ENCODE measurements around the gene RNF133.

RNF133 gene

GRCh38 chr7:122675011-122675410 lies 23.9 kb downstream of the RNF133 start:
- no CpG with 5 or more reads among the region's 7 CpGs for WGBS (ENCODE audit: extremely low coverage, insufficient coverage, insufficient read length)

DNA sequence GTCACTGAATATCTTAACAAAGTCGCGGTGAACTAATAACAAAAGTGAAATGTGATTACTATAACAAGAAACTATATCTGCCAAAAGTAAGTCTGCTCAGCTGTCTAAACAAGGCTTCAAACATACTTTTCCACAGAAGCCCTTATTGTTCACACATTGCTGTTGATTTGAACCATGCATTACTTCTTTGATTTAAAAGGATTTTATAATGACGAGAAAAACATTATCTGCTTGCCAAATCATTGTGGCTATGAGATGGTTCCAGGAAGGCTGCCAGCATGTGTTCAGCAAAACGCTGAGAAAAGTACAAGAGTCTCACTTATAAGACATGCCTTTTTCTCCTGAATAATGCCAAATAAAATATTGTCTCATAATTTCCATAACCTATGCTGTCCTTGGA lies 24.4 kb downstream of the RNF133 start:
- no CpG with 5 or more reads among the region's 4 CpGs for WGBS (ENCODE audit: extremely low coverage, insufficient coverage, insufficient read length)
- Histone ChIP-seq H3K4me2 (ENCODE audit: low read length) (no peak overlapping the region), H3K4ac (ENCODE audit: low read depth, low read length) (no peak overlapping the region), H4K91ac (ENCODE audit: low read depth, low read length) (no peak overlapping the region), H3K23ac (ENCODE audit: low read length) (no peak overlapping the region), H2AFZ (ENCODE audit: insufficient read depth, low read length, poor library complexity) (no peak overlapping the region), H3K27me3 (ENCODE audit: insufficient read depth, low read length) (no peaks in the 10 kb centered on the region), H3K4me1 (ENCODE audit: control insufficient read depth in 1 of 2, insufficient read depth in 2 of 2, low read length in 2 of 2) (peaks cover 0 to 6% of the 10 kb centered on the region in 2 experiments), H3K79me1 (ENCODE audit: low read length) (no peaks in the 10 kb centered on the region), H3K14ac (ENCODE audit: low read length) (no peak overlapping the region), H3K4me3 (ENCODE audit: low read depth, low read length) (no peak overlapping the region), H2BK5ac (ENCODE audit: low read depth, low read length, poor library complexity) (no peak overlapping the region), H3K9me3 (ENCODE audit: insufficient read depth, low read depth, low read length) (peaks cover 3% of the 10 kb centered on the region), H3K18ac (ENCODE audit: low read length) (no peak overlapping the region), H3K36me3 (ENCODE audit: control insufficient read depth in 1 of 2, insufficient read depth in 2 of 2, low read length in 2 of 2) (no peaks in the 10 kb centered on the region), H3K9ac (ENCODE audit: low read length) (no peak overlapping the region), H2AK5ac (ENCODE audit: low read length) (no peak overlapping the region), H4K12ac (ENCODE audit: low read depth, low read length) (no peak overlapping the region), H4K8ac (ENCODE audit: low read depth, low read length) (no peak overlapping the region), H2BK120ac (ENCODE audit: insufficient read depth, low read length, poor library complexity) (no peak overlapping the region), H2BK12ac (ENCODE audit: low read length) (no peak overlapping the region), H3K27ac (ENCODE audit: low read depth, low read length) (no peak overlapping the region), H3K79me2 (ENCODE audit: control insufficient read depth, insufficient read depth, low read length, poor library complexity) (no peaks in the 10 kb centered on the region)
- DNase-seq: peak in 1 of 2 donors; percentile 20

More at GRCh38 chr7:122675011-122675410, 23.9 kb downstream of the RNF133 start:
- Histone ChIP-seq H3K27ac (ENCODE audit: low read depth, low read length) (no peak overlapping the region), H3K9me3 (ENCODE audit: insufficient read depth, low read depth, low read length) (peaks cover 3% of the 10 kb centered on the region), H3K79me2 (ENCODE audit: control insufficient read depth, insufficient read depth, low read length, poor library complexity) (no peaks in the 10 kb centered on the region), H3K18ac (ENCODE audit: low read length) (no peak overlapping the region), H2BK120ac (ENCODE audit: insufficient read depth, low read length, poor library complexity) (no peak overlapping the region), H4K8ac (ENCODE audit: low read depth, low read length) (no peak overlapping the region), H4K12ac (ENCODE audit: low read depth, low read length) (no peak overlapping the region), H3K4me1 (ENCODE audit: control insufficient read depth in 1 of 2, insufficient read depth in 2 of 2, low read length in 2 of 2) (peaks cover 0 to 8% of the 10 kb centered on the region in 2 experiments), H2BK5ac (ENCODE audit: low read depth, low read length, poor library complexity) (no peak overlapping the region), H3K14ac (ENCODE audit: low read length) (no peak overlapping the region), H3K79me1 (ENCODE audit: low read length) (no peaks in the 10 kb centered on the region), H3K4me2 (ENCODE audit: low read length) (no peak overlapping the region), H3K36me3 (ENCODE audit: control insufficient read depth in 1 of 2, insufficient read depth in 2 of 2, low read length in 2 of 2) (no peaks in the 10 kb centered on the region), H3K9ac (ENCODE audit: low read length) (no peak overlapping the region), H3K4ac (ENCODE audit: low read depth, low read length) (no peak overlapping the region), H3K4me3 (ENCODE audit: low read depth, low read length) (no peak overlapping the region), H2AFZ (ENCODE audit: insufficient read depth, low read length, poor library complexity) (no peak overlapping the region), H3K27me3 (ENCODE audit: insufficient read depth, low read length) (no peaks in the 10 kb centered on the region), H2AK5ac (ENCODE audit: low read length) (no peak overlapping the region), H2BK12ac (ENCODE audit: low read length) (no peak overlapping the region), H3K23ac (ENCODE audit: low read length) (no peak overlapping the region), H4K91ac (ENCODE audit: low read depth, low read length) (no peak overlapping the region)
- DNase-seq: peak; percentile 84 to 92

- Histone ChIP-seq H3K4me1 (ENCODE audit: control insufficient read depth in 1 of 2, insufficient read depth in 2 of 2, low read length in 2 of 2) (peaks cover 0 to 5% of the 10 kb centered on the region in 2 experiments), H3K4me2 (ENCODE audit: low read length) (no peak overlapping the region), H3K18ac (ENCODE audit: low read length) (no peak overlapping the region), H3K79me1 (ENCODE audit: low read length) (no peaks in the 10 kb centered on the region), H4K8ac (ENCODE audit: low read depth, low read length) (no peak overlapping the region), H3K4ac (ENCODE audit: low read depth, low read length) (no peak overlapping the region), H3K27ac (ENCODE audit: low read depth, low read length) (no peak overlapping the region), H4K12ac (ENCODE audit: low read depth, low read length) (no peak overlapping the region), H2AK5ac (ENCODE audit: low read length) (no peak overlapping the region), H3K23ac (ENCODE audit: low read length) (no peak overlapping the region), H2BK12ac (ENCODE audit: low read length) (no peak overlapping the region), H3K9ac (ENCODE audit: low read length) (no peak overlapping the region), H3K9me3 (ENCODE audit: insufficient read depth, low read depth, low read length) (peaks cover 3% of the 10 kb centered on the region), H3K14ac (ENCODE audit: low read length) (no peak overlapping the region), H2BK120ac (ENCODE audit: insufficient read depth, low read length, poor library complexity) (no peak overlapping the region), H4K91ac (ENCODE audit: low read depth, low read length) (no peak overlapping the region), H3K36me3 (ENCODE audit: control insufficient read depth in 1 of 2, insufficient read depth in 2 of 2, low read length in 2 of 2) (no peaks in the 10 kb centered on the region), H3K4me3 (ENCODE audit: low read depth, low read length) (no peak overlapping the region), H2AFZ (ENCODE audit: insufficient read depth, low read length, poor library complexity) (no peak overlapping the region), H2BK5ac (ENCODE audit: low read depth, low read length, poor library complexity) (no peak overlapping the region), H3K27me3 (ENCODE audit: insufficient read depth, low read length) (no peaks in the 10 kb centered on the region), H3K79me2 (ENCODE audit: control insufficient read depth, insufficient read depth, low read length, poor library complexity) (no peaks in the 10 kb centered on the region)
- no peak for DNase-seq
- WGBS (ENCODE audit: extremely low coverage, insufficient coverage, insufficient read length): no CpG with 5 or more reads among the region's 21 CpGs
These were observed 25.0 kb downstream of the RNF133 start for GRCh38 chr7:122673951-122674350.

GRCh38 chr7:122672536-122672935 lies 26.4 kb downstream of the RNF133 start:
- WGBS (ENCODE audit: extremely low coverage, insufficient coverage, insufficient read length): no CpG with 5 or more reads among the region's 8 CpGs
- no peak overlapping the region for H4K12ac ChIP-seq (ENCODE audit: low read depth, low read length)
- no peaks in the 10 kb centered on the region for H3K79me2 ChIP-seq (ENCODE audit: control insufficient read depth, insufficient read depth, low read length, poor library complexity)
- no peak overlapping the region for H2BK120ac ChIP-seq (ENCODE audit: insufficient read depth, low read length, poor library complexity)
- no peak overlapping the region for H3K4ac ChIP-seq (ENCODE audit: low read depth, low read length)
- no peaks in the 10 kb centered on the region for H3K27me3 ChIP-seq (ENCODE audit: insufficient read depth, low read length)
- peaks cover 0 to 2% of the 10 kb centered on the region in 2 experiments for H3K4me1 ChIP-seq (ENCODE audit: control insufficient read depth in 1 of 2, insufficient read depth in 2 of 2, low read length in 2 of 2)
- H2BK12ac ChIP-seq (ENCODE audit: low read length): no peak overlapping the region
- no peak overlapping the region for H4K91ac ChIP-seq (ENCODE audit: low read depth, low read length)
- no peak overlapping the region for H4K8ac ChIP-seq (ENCODE audit: low read depth, low read length)
- H3K4me3 ChIP-seq (ENCODE audit: low read depth, low read length): no peak overlapping the region
- H3K79me1 ChIP-seq (ENCODE audit: low read length): no peaks in the 10 kb centered on the region
- H3K36me3 ChIP-seq (ENCODE audit: control insufficient read depth in 1 of 2, insufficient read depth in 2 of 2, low read length in 2 of 2): no peaks in the 10 kb centered on the region
- no peak overlapping the region for H2AFZ ChIP-seq (ENCODE audit: insufficient read depth, low read length, poor library complexity)
- H3K4me2 ChIP-seq (ENCODE audit: low read length): no peak overlapping the region
- no peak overlapping the region for H3K23ac ChIP-seq (ENCODE audit: low read length)
- no peak overlapping the region for H3K27ac ChIP-seq (ENCODE audit: low read depth, low read length)
- DNase-seq: no peak
- no peak overlapping the region for H3K14ac ChIP-seq (ENCODE audit: low read length)
- H2BK5ac ChIP-seq (ENCODE audit: low read depth, low read length, poor library complexity): no peak overlapping the region
- no peak overlapping the region for H2AK5ac ChIP-seq (ENCODE audit: low read length)
- peaks cover 3% of the 10 kb centered on the region for H3K9me3 ChIP-seq (ENCODE audit: insufficient read depth, low read depth, low read length)
- no peak overlapping the region for H3K18ac ChIP-seq (ENCODE audit: low read length)
- H3K9ac ChIP-seq (ENCODE audit: low read length): no peak overlapping the region

Data from trophoblast cell (in vitro differentiated cells and primary cell).